Naive thymus-derived CD4-positive, alpha-beta T cell (primary cell): ENCODE data around the gene GABPB1. TPM values are rescaled to one million over a fixed set of nuclear protein-coding genes. Genes with fewer than 3 reads are reported as not detected.

Source experiments
- ATAC-seq: fragments of 150-1000 bp; cut with Tn5 transposase; 2 replicates; pipeline ENCODE4 v1.10.0; 2021; ENCODE audit warnings: mild to moderate bottlenecking, moderate library complexity
- CTCF ChIA-PET: fragments of 350-600 bp; sonication (Branson Sonifier 250); formaldehyde crosslinking; loops from one replicate; lab custom pipeline; 2021; ENCODE audit warnings: antibody characterized with exemption; lab: Charles Lee
- POLR2A ChIA-PET: fragments of 350-600 bp; sonication (Branson Sonifier 250); formaldehyde crosslinking; loops from one replicate; lab custom pipeline; 2021; ENCODE audit warnings: antibody characterized with exemption, inconsistent platforms; lab: Charles Lee
- DNase-seq, 9 donors: peaks; one replicate each; pipeline versions ENCODE4 v3.0.0 to v3.0.0-alpha.2; 2020 to 2022; ENCODE audit warnings: mixed read lengths in 1 of 9
- H3K27ac ChIP-seq: one replicate; pipeline ENCODE4 v1.7.0; 2013; ENCODE audit warnings: mild to moderate bottlenecking, low read depth, low read length, moderate library complexity
- H3K27me3 ChIP-seq, 2 donors: one replicate each; pipeline ENCODE4 v1.7.0; 2013; ENCODE audit warnings: low read length in 2 of 2, mild to moderate bottlenecking in 2 of 2, moderate library complexity in 2 of 2; ENCODE audit not compliant: control insufficient read depth in 2 of 2, insufficient read depth in 2 of 2
- H3K36me3 ChIP-seq, 3 experiments: 1 replicate in 2 of 3; 2 replicates in 1 of 3; pipeline ENCODE4 v1.7.0; 2013; ENCODE audit warnings: low read length in 3 of 3, mild to moderate bottlenecking in 3 of 3, moderate library complexity in 1 of 3; ENCODE audit not compliant: insufficient read depth in 3 of 3, control insufficient read depth in 2 of 3
- H3K4me1 ChIP-seq, 2 donors: one replicate each; pipeline ENCODE4 v1.7.0; 2013; ENCODE audit warnings: low read length in 2 of 2, mild to moderate bottlenecking in 2 of 2, moderate library complexity in 1 of 2; ENCODE audit not compliant: control insufficient read depth in 2 of 2, insufficient read depth in 2 of 2
- H3K4me3 ChIP-seq: 2 replicates; pipeline ENCODE4 v1.7.0; 2013; ENCODE audit warnings: mild to moderate bottlenecking, low read length
- H3K9me3 ChIP-seq, 3 experiments: 1 replicate in 2 of 3; 2 replicates in 1 of 3; pipeline ENCODE4 v1.7.0; 2013; ENCODE audit warnings: low read length in 3 of 3; ENCODE audit not compliant: control insufficient read depth in 2 of 3
- H3K27ac Mint-ChIP-seq, 9 donors: one replicate each; pipeline ENCODE4 v1.8.0; 2020 to 2022; ENCODE audit warnings: mixed read lengths in 9 of 9, mild to moderate bottlenecking in 8 of 9, moderate library complexity in 5 of 9, inconsistent platforms in 2 of 9
- H3K27me3 Mint-ChIP-seq, 5 donors: one replicate each; pipeline ENCODE4 v1.8.0; 2021 to 2022; ENCODE audit warnings: mixed read lengths in 5 of 5, mild to moderate bottlenecking in 1 of 5
- H3K36me3 Mint-ChIP-seq, 5 donors: one replicate each; pipeline ENCODE4 v1.8.0; 2020 to 2022; ENCODE audit warnings: mixed read lengths in 5 of 5, mild to moderate bottlenecking in 3 of 5, inconsistent platforms in 1 of 5
- H3K4me1 Mint-ChIP-seq, 7 donors: one replicate each; pipeline ENCODE4 v1.8.0; 2020 to 2022; ENCODE audit warnings: mixed read lengths in 7 of 7, mild to moderate bottlenecking in 3 of 7, inconsistent platforms in 1 of 7
- H3K4me3 Mint-ChIP-seq, 10 donors: one replicate each; pipeline ENCODE4 v1.8.0; 2020 to 2022; ENCODE audit warnings: mild to moderate bottlenecking in 10 of 10, mixed read lengths in 10 of 10, moderate library complexity in 6 of 10, inconsistent platforms in 2 of 10
- H3K9me3 Mint-ChIP-seq, 11 donors: one replicate each; pipeline ENCODE4 v1.8.0; 2020 to 2022; ENCODE audit warnings: mixed read lengths in 11 of 11, mild to moderate bottlenecking in 4 of 11, inconsistent platforms in 1 of 11, moderate library complexity in 1 of 11
- intact Hi-C, 2 donors: fragments of 100-400 bp; cut with micrococcal nuclease; formaldehyde crosslinking; loops; one replicate each; pipeline ENCODE4 v1.15.1; 2023
- polyA plus RNA-seq, 2 donors: library from polyadenylated mRNA; unstranded; fragments of 300-500 nt; fragmentation: Illumina TruSeq; gene quantifications; one replicate each; pipeline ENCODE4 v1.2.3, GENCODE V29; 2021
- total RNA-seq, 6 experiments: library from RNA in 5 of 6; stranded (reverse) in 5 of 6; gene quantifications; 1 replicate in 5 of 6; 2 replicates in 1 of 6; pipeline ENCODE4 v1.2.3 and lab custom pipeline; 2021 to 2026

Gene GABPB1
- total and polyA plus RNA-seq, 7 experiments from 2014 or later = 14.7 to 42.7 (median 20.1) TPM

DNA sequence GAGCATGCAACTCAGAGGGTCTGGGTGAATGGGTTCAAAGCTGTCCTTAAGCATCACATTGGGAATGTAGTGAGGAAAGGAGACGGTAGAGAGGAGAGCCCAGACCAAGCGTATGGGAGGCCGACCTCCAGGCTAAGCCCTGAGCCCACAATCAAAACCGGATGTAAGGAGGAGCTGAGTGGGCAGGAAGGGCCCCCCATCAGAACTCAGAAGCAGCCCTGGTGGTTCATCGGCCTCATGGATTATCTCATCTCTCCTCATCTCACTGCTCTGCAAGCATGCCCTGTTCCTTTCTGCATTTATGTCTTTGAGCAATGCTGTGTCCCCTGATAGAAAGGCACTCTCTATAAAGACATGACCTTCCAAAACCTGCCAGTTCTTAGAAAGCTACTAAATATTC, 95.7 kb downstream of the GABPB1 start:
- ATAC-seq (no peak), DNase-seq (no peak)
- H3K9me3 ChIP-seq = no peaks in the 10 kb centered on the region
- H3K36me3 ChIP-seq = no peaks in the 10 kb centered on the region
- no peaks in the 10 kb centered on the region for H3K27me3 ChIP-seq
- POLR2A ChIA-PET = no interaction called here
- Mint-ChIP-seq H3K9me3 (peaks cover 0 to 3% (median 0%) of the 10 kb centered on the region in 11 donors), H3K27ac (peak overlapping the region in 1 of 9 donors; percentile 94), H3K27me3 (no peaks in the 10 kb centered on the region), H3K4me3 (peak overlapping the region in 1 of 10 donors; percentile 40), H3K36me3 (peaks cover 0 to 5% (median 0%) of the 10 kb centered on the region in 5 donors), H3K4me1 (peaks cover 16 to 69% (median 32%) of the 10 kb centered on the region in 7 donors)
- H3K4me3 ChIP-seq = no peak overlapping the region
- intact Hi-C loops = no loop called here
- H3K27ac ChIP-seq = no peak overlapping the region
- CTCF ChIA-PET = interaction anchor here (0.6 kb wide), 1 partner anchor 131 kb away, joined by 4 read pairs; no protein-coding TSS in a partner anchor
- H3K4me1 ChIP-seq = peaks cover 7 to 27% of the 10 kb centered on the region in 2 donors

DNA sequence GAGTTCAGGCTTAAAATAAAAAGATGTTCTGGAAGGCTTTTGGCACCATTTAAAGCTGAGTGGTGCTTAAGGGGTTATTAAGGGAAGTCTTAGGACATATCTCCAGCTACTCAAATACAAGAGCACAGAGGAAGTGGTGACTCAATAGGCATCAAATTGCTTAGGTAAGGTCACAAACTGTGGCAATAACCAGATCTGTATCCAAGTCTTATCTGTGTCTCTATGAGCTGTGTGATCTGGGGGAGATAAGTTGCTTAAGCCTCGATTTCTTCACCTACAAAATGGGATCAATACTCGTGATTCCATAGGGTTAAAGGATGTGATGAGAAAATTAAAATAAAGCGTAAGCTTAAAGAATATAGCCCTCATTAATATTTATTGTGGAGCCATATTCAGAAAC, 97.1 kb downstream of the GABPB1 start:
- peak overlapping the region in 1 of 10 donors; percentile 6 for H3K4me3 Mint-ChIP-seq
- peaks cover 12 to 66% (median 21%) of the 10 kb centered on the region in 7 donors for H3K4me1 Mint-ChIP-seq
- peaks cover 5 to 24% of the 10 kb centered on the region in 2 donors for H3K4me1 ChIP-seq
- H3K27ac Mint-ChIP-seq = no peak overlapping the region
- ChIA-PET CTCF (no interaction called here), POLR2A (no interaction called here)
- H3K36me3 ChIP-seq = no peaks in the 10 kb centered on the region
- H3K27me3 Mint-ChIP-seq = no peaks in the 10 kb centered on the region
- intact Hi-C loops = no loop called here
- no peaks in the 10 kb centered on the region for H3K27me3 ChIP-seq
- H3K9me3 ChIP-seq = no peaks in the 10 kb centered on the region
- no peak overlapping the region for H3K27ac ChIP-seq
- DNase-seq = no peak
- peak; percentile 41 for ATAC-seq
- no peak overlapping the region for H3K4me3 ChIP-seq
- peaks cover 0 to 3% (median 0%) of the 10 kb centered on the region in 11 donors for H3K9me3 Mint-ChIP-seq
- H3K36me3 Mint-ChIP-seq = peaks cover 0 to 5% (median 0%) of the 10 kb centered on the region in 5 donors

DNA sequence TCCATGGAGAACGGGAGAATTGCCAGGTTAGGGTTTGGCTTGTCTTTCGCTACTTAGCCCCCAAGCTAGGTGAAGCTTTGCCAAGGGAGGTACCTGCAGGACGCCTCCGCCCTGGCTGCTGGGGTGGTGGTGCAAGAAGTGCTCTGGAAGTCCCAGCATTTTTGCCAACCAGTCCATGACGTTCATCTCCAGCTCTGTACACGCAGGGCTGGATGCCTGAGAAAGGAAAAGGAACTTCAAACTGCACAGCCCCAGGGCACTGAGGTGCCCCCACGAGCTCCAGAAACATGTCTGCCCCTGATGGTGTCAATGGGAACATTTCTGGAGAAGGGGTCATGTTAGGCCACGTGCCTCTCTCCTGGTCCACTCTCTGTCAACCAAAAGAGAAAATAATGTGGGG, 97.7 kb downstream of the GABPB1 start:
- H3K4me1 ChIP-seq = peaks cover 0 to 18% of the 10 kb centered on the region in 2 donors
- H3K4me3 Mint-ChIP-seq = no peak overlapping the region
- no peak overlapping the region for H3K4me3 ChIP-seq
- H3K27ac ChIP-seq = no peak overlapping the region
- peaks cover 0 to 5% (median 0%) of the 10 kb centered on the region in 5 donors for H3K36me3 Mint-ChIP-seq
- H3K9me3 Mint-ChIP-seq = peaks cover 0 to 3% (median 0%) of the 10 kb centered on the region in 11 donors
- CTCF ChIA-PET = no interaction called here
- H3K27me3 Mint-ChIP-seq = no peaks in the 10 kb centered on the region
- DNase-seq = no peak
- ATAC-seq = no peak
- H3K9me3 ChIP-seq = no peaks in the 10 kb centered on the region
- H3K27me3 ChIP-seq = no peaks in the 10 kb centered on the region
- H3K4me1 Mint-ChIP-seq = peaks cover 7 to 65% (median 16%) of the 10 kb centered on the region in 7 donors
- intact Hi-C loops = no loop called here
- H3K27ac Mint-ChIP-seq = peak overlapping the region in 2 of 9 donors; percentile 2 to 21
- POLR2A ChIA-PET = interaction anchor here (0.6 kb wide), 1 partner anchor 204 kb away, joined by 5 read pairs; no protein-coding TSS in a partner anchor
- H3K36me3 ChIP-seq = no peaks in the 10 kb centered on the region

DNA sequence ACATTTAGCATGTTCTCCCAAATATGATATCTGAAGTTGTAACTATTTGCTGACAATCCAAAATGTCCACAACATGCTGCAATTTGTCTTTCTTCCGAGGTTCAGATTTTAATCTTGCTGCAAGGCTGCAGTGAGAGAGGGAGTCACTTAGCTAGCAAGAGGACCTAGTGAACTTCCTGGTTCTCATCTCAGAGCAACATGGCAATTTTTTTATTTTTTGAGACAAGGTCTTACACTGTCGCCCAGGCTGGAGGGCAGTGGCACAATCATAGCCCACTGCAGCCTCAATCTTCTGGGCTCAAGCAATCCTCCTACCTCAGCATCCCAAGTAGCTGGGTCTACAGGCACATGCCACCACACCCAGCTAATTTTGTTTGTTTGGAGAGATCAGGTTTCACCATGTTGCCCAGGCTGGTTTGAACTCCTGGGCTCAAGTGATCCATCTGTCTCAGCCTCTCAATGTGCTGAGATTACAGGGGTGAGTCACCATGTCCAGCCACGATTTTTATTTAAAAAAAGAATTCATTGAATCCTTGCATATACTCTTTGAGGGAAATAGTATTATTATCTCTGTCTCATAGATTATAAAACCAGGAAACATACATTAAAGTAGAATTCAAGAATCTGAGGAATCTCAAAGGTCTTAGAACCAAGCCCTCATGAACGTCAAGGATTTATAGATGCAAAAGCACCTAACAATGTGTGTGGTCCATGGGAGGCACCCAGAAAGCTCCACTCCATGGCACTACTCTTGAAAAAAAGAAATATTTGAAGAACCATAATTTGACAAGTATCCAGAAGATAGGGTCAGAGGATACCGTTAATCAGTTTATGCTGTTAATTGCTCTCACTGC, 98.6 kb downstream of the GABPB1 start:
- Histone ChIP-seq H3K4me1 (peaks cover 0 to 17% of the 10 kb centered on the region in 2 donors), H3K27ac (no peak overlapping the region), H3K27me3 (no peaks in the 10 kb centered on the region), H3K9me3 (no peaks in the 10 kb centered on the region), H3K4me3 (no peak overlapping the region), H3K36me3 (no peaks in the 10 kb centered on the region)
- CTCF ChIA-PET = interaction anchor here (0.5 kb wide), 1 partner anchor 693 kb away, joined by 4 read pairs; no protein-coding TSS in a partner anchor
- H3K27me3 Mint-ChIP-seq = peaks cover 0 to 3% (median 0%) of the 10 kb centered on the region in 5 donors
- no peak for DNase-seq
- peaks cover 0 to 5% (median 0%) of the 10 kb centered on the region in 5 donors for H3K36me3 Mint-ChIP-seq
- H3K27ac Mint-ChIP-seq = peak overlapping the region in 2 of 9 donors; percentile 21 to 40
- ATAC-seq = no peak
- POLR2A ChIA-PET = interaction anchor here (0.6 kb wide), 2 partner anchors 22 to 205 kb away, joined by 3 to 5 read pairs; no protein-coding TSS in a partner anchor
- H3K9me3 Mint-ChIP-seq = peaks cover 0 to 3% (median 0%) of the 10 kb centered on the region in 11 donors
- H3K4me1 Mint-ChIP-seq = peaks cover 6 to 65% (median 11%) of the 10 kb centered on the region in 7 donors
- no peak overlapping the region for H3K4me3 Mint-ChIP-seq
- intact Hi-C loops = no loop called here

DNA sequence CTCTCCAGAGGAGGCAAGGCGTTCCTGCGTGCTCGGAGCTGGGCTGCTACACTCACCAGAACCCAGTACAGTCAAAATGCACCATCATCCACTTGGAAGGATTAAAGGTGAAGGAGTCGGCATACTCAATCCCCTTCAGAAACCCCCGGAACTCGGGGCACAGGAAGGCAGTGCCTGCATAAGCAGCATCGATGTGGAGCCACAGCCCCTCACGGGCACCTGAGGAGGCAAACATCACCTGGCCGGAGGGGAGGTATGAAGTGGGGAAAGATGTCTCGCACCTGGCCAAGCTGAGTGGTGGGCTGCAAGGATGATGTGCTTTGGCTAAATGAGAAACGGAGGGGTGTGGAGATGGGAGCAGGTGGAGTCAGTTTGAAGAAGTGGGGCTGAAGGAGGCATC, 102.4 kb downstream of the GABPB1 start:
- Histone ChIP-seq H3K27me3 (no peaks in the 10 kb centered on the region), H3K4me3 (no peak overlapping the region), H3K4me1 (peaks cover 4 to 9% of the 10 kb centered on the region in 2 donors), H3K36me3 (no peaks in the 10 kb centered on the region), H3K9me3 (no peaks in the 10 kb centered on the region), H3K27ac (no peak overlapping the region)
- Mint-ChIP-seq H3K27ac (no peak overlapping the region), H3K4me3 (no peak overlapping the region), H3K4me1 (peaks cover 6 to 68% (median 19%) of the 10 kb centered on the region in 7 donors), H3K36me3 (peaks cover 0 to 5% (median 0%) of the 10 kb centered on the region in 5 donors), H3K9me3 (peaks cover 0 to 3% (median 0%) of the 10 kb centered on the region in 11 donors), H3K27me3 (peaks cover 0 to 5% (median 0%) of the 10 kb centered on the region in 5 donors)
- CTCF ChIA-PET = no interaction called here
- DNase-seq (no peak), ATAC-seq (no peak)
- intact Hi-C loops = no loop called here
- POLR2A ChIA-PET = no interaction called here

DNA sequence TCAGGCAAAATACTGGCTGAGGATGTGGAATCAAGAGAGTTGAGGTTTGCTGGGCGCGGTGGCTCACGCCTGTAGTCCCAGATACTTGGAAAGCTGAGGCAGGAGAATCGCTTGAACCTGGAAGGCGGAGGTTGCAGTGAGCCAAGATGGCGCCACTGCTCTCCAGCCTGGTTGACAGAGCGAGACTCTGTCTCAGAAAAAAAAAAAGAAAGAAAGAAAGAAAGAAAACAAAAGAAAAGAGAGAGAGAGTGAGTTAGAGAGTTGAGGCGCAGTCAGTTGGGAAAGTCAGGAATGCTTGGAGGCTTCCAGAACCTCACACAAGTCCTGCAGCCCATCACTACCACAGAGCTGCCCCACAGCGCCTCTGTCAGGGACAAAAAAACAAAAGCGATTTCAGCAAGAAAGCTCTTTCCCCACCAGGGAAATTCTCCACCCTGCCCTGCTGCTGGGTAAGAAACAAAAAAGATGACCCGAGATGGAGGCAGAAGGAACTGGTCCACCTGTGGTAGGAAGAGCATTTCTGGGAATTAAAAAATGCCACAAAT, 103.3 kb downstream of the GABPB1 start:
- ATAC-seq (no peak), DNase-seq (no peak)
- POLR2A ChIA-PET = no interaction called here
- Histone ChIP-seq H3K4me1 (peaks cover 8 to 12% of the 10 kb centered on the region in 2 donors), H3K27ac (no peak overlapping the region), H3K36me3 (no peaks in the 10 kb centered on the region), H3K9me3 (no peaks in the 10 kb centered on the region), H3K27me3 (no peaks in the 10 kb centered on the region), H3K4me3 (no peak overlapping the region)
- H3K36me3 Mint-ChIP-seq = peaks cover 0 to 5% (median 0%) of the 10 kb centered on the region in 5 donors
- H3K27me3 Mint-ChIP-seq = peaks cover 0 to 5% (median 0%) of the 10 kb centered on the region in 5 donors
- no peaks in the 10 kb centered on the region for H3K9me3 Mint-ChIP-seq
- H3K4me1 Mint-ChIP-seq = peaks cover 7 to 68% (median 22%) of the 10 kb centered on the region in 7 donors
- H3K4me3 Mint-ChIP-seq = no peak overlapping the region
- CTCF ChIA-PET = no interaction called here
- intact Hi-C loops = no loop called here
- no peak overlapping the region for H3K27ac Mint-ChIP-seq
